DND-41 (cell line): ENCODE results near the gene POT1.

Experiments used
- ATAC-seq: fragments of 200-7000 bp; cut with Tn5 transposase; 3 replicates; pipeline ENCODE4 v1.9.1; 2021; ENCODE audit warnings: low read depth; ENCODE audit not compliant: insufficient read depth
- DNase-seq: peaks from one replicate; pipeline ENCODE4 v3.0.0-alpha.2; 2020
- H2AFZ ChIP-seq: 2 replicates; pipeline ENCODE4 v1.6.0; 2012; ENCODE audit warnings: low read depth, low read length
- H3K27ac ChIP-seq: 2 replicates; pipeline ENCODE4 v1.5.1; 2012; ENCODE audit warnings: low read length, inconsistent platforms
- H3K27me3 ChIP-seq: fragments of 200-600 bp; sonication (generic); 2 replicates; pipeline ENCODE4 v1.6.0; 2012; ENCODE audit warnings: low read length, mild to moderate bottlenecking, inconsistent platforms; ENCODE audit not compliant: insufficient read depth, poor library complexity
- H3K36me3 ChIP-seq: 2 replicates; pipeline ENCODE4 v1.5.1; 2012; ENCODE audit warnings: low read length, inconsistent platforms; ENCODE audit not compliant: insufficient read depth
- H3K4me1 ChIP-seq: 2 replicates; pipeline ENCODE4 v1.5.1; 2012; ENCODE audit warnings: mild to moderate bottlenecking, low read length; ENCODE audit not compliant: insufficient read depth
- H3K4me2 ChIP-seq: 2 replicates; pipeline ENCODE4 v1.6.0; 2012; ENCODE audit warnings: mild to moderate bottlenecking, moderate library complexity, low read length, inconsistent platforms; ENCODE audit not compliant: insufficient read depth
- H3K4me3 ChIP-seq, 2 experiments: fragments of 200-600 bp in 1 of 2; shearing (Covaris generic) in 1 of 2; 2 replicates each; pipeline ENCODE4 v1.5.1; 2012 to 2016; ENCODE audit warnings: inconsistent platforms in 2 of 2, low read length in 2 of 2, mild to moderate bottlenecking in 2 of 2, low read depth in 1 of 2, moderate library complexity in 1 of 2
- H3K79me2 ChIP-seq: 2 replicates; pipeline ENCODE4 v1.6.0; 2012; ENCODE audit warnings: low read length, inconsistent platforms; ENCODE audit not compliant: insufficient read depth
- H3K9ac ChIP-seq: 2 replicates; pipeline ENCODE4 v1.6.0; 2012; ENCODE audit warnings: low read depth, mild to moderate bottlenecking, inconsistent platforms, low read length, moderate library complexity
- H3K9me3 ChIP-seq: 2 replicates; pipeline ENCODE4 v1.5.1; 2012; ENCODE audit warnings: low read length, moderate library complexity, mild to moderate bottlenecking, inconsistent platforms; ENCODE audit not compliant: insufficient read depth, severe bottlenecking
- H4K20me1 ChIP-seq: 2 replicates; pipeline ENCODE4 v1.6.0; 2012; ENCODE audit warnings: low read length; ENCODE audit not compliant: insufficient read depth
- CTCF ChIP-seq: IDR thresholded peaks from 2 replicates; pipeline ENCODE4 v1.5.1; 2012; ENCODE audit warnings: borderline replicate concordance, low read length, moderate library complexity, mild to moderate bottlenecking; ENCODE audit not compliant: poor library complexity, severe bottlenecking; ENCODE audit errors: extremely low read depth
- EZH2 ChIP-seq: IDR thresholded peaks from 3 replicates; pipeline ENCODE4 v1.6.1; 2012; ENCODE audit warnings: borderline replicate concordance, low read depth, mild to moderate bottlenecking, moderate library complexity, low read length, inconsistent platforms; ENCODE audit not compliant: severe bottlenecking

The POT1 gene

DNA sequence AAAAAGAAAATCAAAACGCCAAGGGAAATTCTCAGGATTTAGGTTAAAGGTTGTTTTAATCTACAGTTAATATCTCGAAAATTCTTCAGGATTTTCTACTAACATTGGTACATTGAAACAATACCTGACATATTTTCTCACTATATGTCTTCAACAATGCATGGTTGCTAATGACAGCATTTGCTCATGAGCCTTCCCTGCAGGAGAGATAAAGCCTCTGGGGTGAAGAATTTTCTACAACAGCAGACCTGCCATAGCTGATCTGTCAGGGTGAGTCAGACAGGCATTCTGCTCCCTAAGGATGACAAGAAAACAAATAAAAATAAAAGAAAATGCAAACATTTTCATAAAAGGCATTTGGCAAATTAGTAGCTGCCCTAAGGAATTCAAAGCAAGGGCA, 152.4 kb downstream of the POT1 start:
- Histone ChIP-seq H3K4me1 (no peaks in the 10 kb centered on the region), H4K20me1 (no peaks in the 10 kb centered on the region), H3K27ac (no peak overlapping the region), H3K4me3 (no peak overlapping the region), H3K27me3 (no peaks in the 10 kb centered on the region), H3K36me3 (no peaks in the 10 kb centered on the region), H3K9me3 (no peaks in the 10 kb centered on the region), H3K4me2 (no peak overlapping the region), H2AFZ (no peak overlapping the region), H3K9ac (no peak overlapping the region), H3K79me2 (no peaks in the 10 kb centered on the region)
- ATAC-seq (no peak), DNase-seq (no peak)
- TF ChIP-seq CTCF (no peak), EZH2 (no peak)

- Histone ChIP-seq H3K4me2 (no peak overlapping the region), H3K4me1 (no peaks in the 10 kb centered on the region), H3K36me3 (no peaks in the 10 kb centered on the region), H3K79me2 (no peaks in the 10 kb centered on the region), H3K9me3 (no peaks in the 10 kb centered on the region), H4K20me1 (no peaks in the 10 kb centered on the region), H3K9ac (no peak overlapping the region), H3K27me3 (no peaks in the 10 kb centered on the region), H3K27ac (no peak overlapping the region), H3K4me3 (no peak overlapping the region), H2AFZ (no peak overlapping the region)
- no peak for ATAC-seq
- no peak for DNase-seq
- TF ChIP-seq CTCF (no peak), EZH2 (no peak)
Observed at GRCh38 chr7:124776153-124776552, 153.5 kb downstream of the POT1 start.

- no peaks in the 10 kb centered on the region for H3K79me2 ChIP-seq
- no peaks in the 10 kb centered on the region for H4K20me1 ChIP-seq
- H3K27ac ChIP-seq, result no peak overlapping the region
- no peaks in the 10 kb centered on the region for H3K9me3 ChIP-seq
- H2AFZ ChIP-seq, result no peak overlapping the region
- H3K4me2 ChIP-seq, result no peak overlapping the region
- TF ChIP-seq CTCF (no peak), EZH2 (no peak)
- ATAC-seq (no peak), DNase-seq (no peak)
- no peaks in the 10 kb centered on the region for H3K36me3 ChIP-seq
- no peaks in the 10 kb centered on the region for H3K27me3 ChIP-seq
- H3K4me1 ChIP-seq, result no peaks in the 10 kb centered on the region
- no peak overlapping the region for H3K9ac ChIP-seq
- no peak overlapping the region for H3K4me3 ChIP-seq
Observed at GRCh38 chr7:124775422-124775821, 154.2 kb downstream of the POT1 start.

DNA sequence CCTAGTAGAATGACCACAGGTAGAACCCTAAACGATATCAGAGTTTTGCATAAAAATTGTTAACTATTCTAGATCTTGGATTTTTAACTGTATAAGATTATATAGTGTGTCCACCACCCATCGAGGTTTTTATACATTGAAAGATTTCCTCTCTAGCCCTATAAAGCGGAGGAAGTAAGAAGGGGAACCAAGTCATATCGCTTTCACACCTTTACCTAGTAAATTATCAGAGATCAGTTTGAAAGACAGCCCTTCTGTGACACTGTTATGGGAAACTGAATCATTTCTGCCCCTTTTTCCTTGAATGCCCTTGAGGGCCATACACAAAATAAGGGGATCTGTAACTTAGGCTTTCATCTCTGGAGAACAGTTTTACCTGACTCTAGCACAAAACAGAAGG, 155.7 kb downstream of the POT1 start:
- no peak overlapping the region for H3K9ac ChIP-seq
- no peak overlapping the region for H2AFZ ChIP-seq
- H3K79me2 ChIP-seq, result no peaks in the 10 kb centered on the region
- H3K4me2 ChIP-seq, result no peak overlapping the region
- H3K36me3 ChIP-seq, result no peaks in the 10 kb centered on the region
- no peaks in the 10 kb centered on the region for H3K9me3 ChIP-seq
- no peak overlapping the region for H3K4me3 ChIP-seq
- ATAC-seq, result no peak
- H3K4me1 ChIP-seq, result no peaks in the 10 kb centered on the region
- no peak overlapping the region for H3K27ac ChIP-seq
- H3K27me3 ChIP-seq, result no peaks in the 10 kb centered on the region
- no peak for TF ChIP-seq EZH2
- no peaks in the 10 kb centered on the region for H4K20me1 ChIP-seq
- DNase-seq, result no peak
